ENCODE data around the gene SERPINB11.
"Not testable (repeated sequence)": the region's sequence is repeated elsewhere in the genome, so short reads cannot be mapped to it uniquely, and the experiment has no call there.

Gene SERPINB11

DNA sequence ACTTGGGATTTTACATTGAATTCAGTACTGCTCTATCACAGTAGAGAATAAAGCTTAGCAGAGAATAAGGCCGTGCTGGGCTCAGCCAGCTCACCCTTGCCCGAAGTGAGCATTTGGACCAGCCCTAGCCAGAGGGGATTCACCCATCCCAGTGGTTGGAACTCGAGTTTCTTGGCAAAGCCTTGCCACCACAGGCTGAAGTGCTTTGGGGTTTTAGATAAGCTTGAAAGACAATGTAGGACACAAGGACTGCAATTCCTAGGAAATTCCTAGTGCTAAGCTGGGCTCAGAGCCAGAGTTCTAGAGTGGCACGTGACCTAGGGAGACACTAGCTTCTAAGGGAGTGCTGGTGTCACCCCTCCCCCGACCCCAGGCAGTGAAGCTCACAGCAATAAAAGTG is 28.0 kb downstream of the SERPINB11 start:
- no peaks in the 10 kb centered on the region for H3K27me3 ChIP-seq (ENCODE audit: insufficient read depth, low read length)
- 96% methylated on average over 5 of the region's 5 CpGs for WGBS
- no peak overlapping the region for H3K4me3 ChIP-seq (ENCODE audit: low read length)
- no peaks in the 10 kb centered on the region for H3K4me1 ChIP-seq (ENCODE audit: insufficient read depth, low read length)
- no peaks in the 10 kb centered on the region for H3K9me3 ChIP-seq (ENCODE audit: insufficient read depth, low read depth, low read length)
- H3K36me3 ChIP-seq (ENCODE audit: insufficient read depth, low read length) = no peaks in the 10 kb centered on the region
- no peak overlapping the region for H3K27ac ChIP-seq (ENCODE audit: low read depth, low read length)
- no peak overlapping the region for H3K9ac ChIP-seq (ENCODE audit: low read depth, low read length)

- Histone ChIP-seq H3K9me3 (ENCODE audit: insufficient read depth, low read depth, low read length) (no peaks in the 10 kb centered on the region), H3K9ac (ENCODE audit: low read depth, low read length) (no peak overlapping the region), H3K36me3 (ENCODE audit: insufficient read depth, low read length) (no peaks in the 10 kb centered on the region), H3K27ac (ENCODE audit: low read depth, low read length) (no peak overlapping the region), H3K27me3 (ENCODE audit: insufficient read depth, low read length) (no peaks in the 10 kb centered on the region), H3K4me3 (ENCODE audit: low read length) (no peak overlapping the region), H3K4me1 (ENCODE audit: insufficient read depth, low read length) (no peaks in the 10 kb centered on the region)
- 93% methylated on average over 3 of the region's 3 CpGs for WGBS
These were observed 28.5 kb downstream of the SERPINB11 start for GRCh38 chr18:63731215-63731614.

- H3K4me3 ChIP-seq (ENCODE audit: low read length) = no peak overlapping the region
- H3K4me1 ChIP-seq (ENCODE audit: insufficient read depth, low read length) = no peaks in the 10 kb centered on the region
- no peaks in the 10 kb centered on the region for H3K27me3 ChIP-seq (ENCODE audit: insufficient read depth, low read length)
- H3K36me3 ChIP-seq (ENCODE audit: insufficient read depth, low read length) = no peaks in the 10 kb centered on the region
- no peak overlapping the region for H3K27ac ChIP-seq (ENCODE audit: low read depth, low read length)
- no peaks in the 10 kb centered on the region for H3K9me3 ChIP-seq (ENCODE audit: insufficient read depth, low read depth, low read length)
- H3K9ac ChIP-seq (ENCODE audit: low read depth, low read length) = no peak overlapping the region
These were observed 34.1 kb downstream of the SERPINB11 start for GRCh38 chr18:63736876-63737275.

GRCh38 chr18:63741769-63742168 is 39.0 kb downstream of the SERPINB11 start:
- Histone ChIP-seq H3K27ac (ENCODE audit: low read depth, low read length) (no peak overlapping the region), H3K36me3 (ENCODE audit: insufficient read depth, low read length) (no peaks in the 10 kb centered on the region), H3K4me3 (ENCODE audit: low read length) (no peak overlapping the region), H3K27me3 (ENCODE audit: insufficient read depth, low read length) (no peaks in the 10 kb centered on the region), H3K4me1 (ENCODE audit: insufficient read depth, low read length) (no peaks in the 10 kb centered on the region), H3K9me3 (ENCODE audit: insufficient read depth, low read depth, low read length) (no peaks in the 10 kb centered on the region), H3K9ac (ENCODE audit: low read depth, low read length) (no peak overlapping the region)
- 91% methylated on average over 2 of the region's 4 CpGs for WGBS

DNA sequence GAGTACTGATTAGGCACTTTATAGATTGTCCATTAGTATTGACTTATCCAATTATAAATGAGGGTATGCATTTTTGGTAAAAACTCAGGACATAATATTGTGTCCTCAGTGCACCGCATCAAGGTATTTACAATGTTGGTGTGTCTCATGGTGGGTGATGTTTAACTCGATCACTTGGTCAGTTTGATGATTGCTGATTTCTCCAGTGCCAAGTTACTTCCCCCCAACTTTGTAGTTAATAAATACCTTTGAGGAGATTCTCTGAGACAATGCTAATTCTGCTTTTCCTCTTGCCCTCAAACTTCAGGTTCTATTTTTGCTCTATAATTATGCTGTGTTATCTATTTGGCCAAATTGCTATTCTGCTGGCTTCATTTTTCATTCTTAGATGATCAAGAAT is 44.2 kb downstream of the SERPINB11 start:
- H3K4me1 ChIP-seq (ENCODE audit: insufficient read depth, low read length) = no peaks in the 10 kb centered on the region
- no peak overlapping the region for H3K9ac ChIP-seq (ENCODE audit: low read depth, low read length)
- no peak overlapping the region for H3K27ac ChIP-seq (ENCODE audit: low read depth, low read length)
- no peaks in the 10 kb centered on the region for H3K27me3 ChIP-seq (ENCODE audit: insufficient read depth, low read length)
- H3K36me3 ChIP-seq (ENCODE audit: insufficient read depth, low read length) = no peaks in the 10 kb centered on the region
- no peaks in the 10 kb centered on the region for H3K9me3 ChIP-seq (ENCODE audit: insufficient read depth, low read depth, low read length)
- no peak overlapping the region for H3K4me3 ChIP-seq (ENCODE audit: low read length)
- 100% methylated on average over 1 of the region's 2 CpGs for WGBS

DNA sequence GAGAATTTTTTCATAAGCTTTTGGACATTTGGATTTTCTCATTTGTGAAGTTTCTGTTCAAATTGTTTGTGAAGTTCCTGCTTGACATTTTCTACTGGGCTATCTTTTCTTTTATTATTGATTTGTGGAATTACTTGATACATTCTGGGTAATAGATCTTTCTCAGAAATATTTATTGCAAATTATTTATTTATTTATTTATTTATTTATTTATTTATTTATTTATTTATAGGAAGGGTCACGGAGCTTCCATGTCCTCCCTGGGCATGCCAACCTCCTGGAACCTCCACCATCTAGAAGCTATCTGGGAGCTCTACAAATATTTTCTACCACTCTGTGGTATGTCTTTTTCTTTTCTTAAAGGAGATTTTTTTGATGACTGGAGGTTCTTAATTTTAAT is 46.7 kb downstream of the SERPINB11 start:
- H3K27me3 ChIP-seq (ENCODE audit: insufficient read depth, low read length) = no peaks in the 10 kb centered on the region
- H3K9me3 ChIP-seq (ENCODE audit: insufficient read depth, low read depth, low read length) = no peaks in the 10 kb centered on the region
- no peaks in the 10 kb centered on the region for H3K4me1 ChIP-seq (ENCODE audit: insufficient read depth, low read length)
- no peak overlapping the region for H3K9ac ChIP-seq (ENCODE audit: low read depth, low read length)
- H3K27ac ChIP-seq (ENCODE audit: low read depth, low read length) = no peak overlapping the region
- no CpG with 5 or more reads among the region's 1 CpG for WGBS
- no peak overlapping the region for H3K4me3 ChIP-seq (ENCODE audit: low read length)
- no peaks in the 10 kb centered on the region for H3K36me3 ChIP-seq (ENCODE audit: insufficient read depth, low read length)

DNA sequence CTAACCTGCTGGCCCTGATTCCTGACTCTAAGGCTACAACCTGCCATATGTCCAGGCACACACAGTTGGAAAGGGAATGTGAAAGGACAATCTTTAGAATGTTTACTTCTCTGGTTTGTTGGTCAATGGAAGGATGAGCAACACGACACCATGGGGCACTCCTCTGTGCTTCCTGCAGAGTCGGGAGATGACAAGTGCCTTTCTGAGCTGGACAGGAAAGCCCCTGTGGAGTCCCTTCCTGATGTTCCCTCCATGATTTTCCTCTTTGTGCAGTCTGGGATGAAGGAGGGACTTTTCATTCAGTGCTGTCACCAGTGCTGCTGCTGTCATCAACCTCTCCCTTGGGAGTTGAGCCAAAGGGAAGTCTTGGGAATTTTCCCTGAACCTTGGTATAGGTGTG is 49.9 kb downstream of the SERPINB11 start:
- Histone ChIP-seq H3K4me1 (ENCODE audit: insufficient read depth, low read length) (no peaks in the 10 kb centered on the region), H3K4me3 (ENCODE audit: low read length) (no peak overlapping the region), H3K27ac (ENCODE audit: low read depth, low read length) (no peak overlapping the region), H3K36me3 (ENCODE audit: insufficient read depth, low read length) (no peaks in the 10 kb centered on the region), H3K9ac (ENCODE audit: low read depth, low read length) (no peak overlapping the region), H3K27me3 (ENCODE audit: insufficient read depth, low read length) (no peaks in the 10 kb centered on the region), H3K9me3 (ENCODE audit: insufficient read depth, low read depth, low read length) (no peaks in the 10 kb centered on the region)
- WGBS = 83% methylated on average over 2 of the region's 2 CpGs

DNA sequence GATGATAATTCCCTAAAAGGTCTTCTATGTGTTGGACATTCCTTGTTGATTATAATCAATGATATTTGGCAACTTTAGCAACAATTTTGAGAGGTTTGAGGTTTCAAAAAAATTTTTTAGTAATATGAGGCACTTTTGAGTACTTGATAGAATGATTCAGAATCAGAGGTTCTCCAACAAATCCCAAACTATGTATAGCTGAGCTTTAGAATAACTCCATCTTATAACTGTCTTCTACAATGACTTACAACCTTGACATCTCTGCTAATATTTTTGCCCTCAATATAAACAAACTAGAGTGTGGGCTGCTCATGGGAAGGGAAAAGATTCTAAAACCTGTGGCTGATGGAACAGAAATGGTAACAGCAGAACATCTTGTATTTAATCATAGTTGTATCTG is 50.9 kb downstream of the SERPINB11 start:
- Histone ChIP-seq H3K4me1 (ENCODE audit: insufficient read depth, low read length) (no peaks in the 10 kb centered on the region), H3K9ac (ENCODE audit: low read depth, low read length) (no peak overlapping the region), H3K4me3 (ENCODE audit: low read length) (no peak overlapping the region), H3K27me3 (ENCODE audit: insufficient read depth, low read length) (no peaks in the 10 kb centered on the region), H3K36me3 (ENCODE audit: insufficient read depth, low read length) (no peaks in the 10 kb centered on the region), H3K27ac (ENCODE audit: low read depth, low read length) (no peak overlapping the region), H3K9me3 (ENCODE audit: insufficient read depth, low read depth, low read length) (no peaks in the 10 kb centered on the region)

DNA sequence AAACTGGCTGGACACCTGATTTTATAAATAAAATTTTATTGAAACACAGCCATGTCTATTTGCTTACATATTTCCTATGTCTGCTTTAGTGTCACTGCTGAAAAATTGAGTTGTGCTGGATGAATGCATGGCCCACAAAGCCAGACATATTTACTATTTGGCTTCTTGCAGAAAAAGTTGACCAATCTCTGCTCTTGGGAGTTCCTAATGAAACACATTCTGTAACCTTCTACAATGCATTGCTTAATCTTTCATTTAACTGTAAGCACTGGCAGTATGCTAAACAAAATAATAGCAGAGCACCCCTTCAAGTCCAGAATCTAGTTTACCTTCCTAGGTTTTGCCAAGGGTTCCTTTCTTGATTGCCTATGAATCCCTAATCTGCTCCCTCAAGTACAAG is 54.8 kb downstream of the SERPINB11 start:
- no peak overlapping the region for H3K27ac ChIP-seq (ENCODE audit: low read depth, low read length)
- H3K9me3 ChIP-seq (ENCODE audit: insufficient read depth, low read depth, low read length) = peaks cover 16% of the 10 kb centered on the region
- H3K27me3 ChIP-seq (ENCODE audit: insufficient read depth, low read length) = no peaks in the 10 kb centered on the region
- H3K4me3 ChIP-seq (ENCODE audit: low read length) = no peak overlapping the region
- no peaks in the 10 kb centered on the region for H3K36me3 ChIP-seq (ENCODE audit: insufficient read depth, low read length)
- no peaks in the 10 kb centered on the region for H3K4me1 ChIP-seq (ENCODE audit: insufficient read depth, low read length)
- no peak overlapping the region for H3K9ac ChIP-seq (ENCODE audit: low read depth, low read length)

GRCh38 chr18:63758615-63759240 is 56.0 kb downstream of the SERPINB11 start:
- Histone ChIP-seq H3K9ac (ENCODE audit: low read depth, low read length) (no peak overlapping the region), H3K9me3 (ENCODE audit: insufficient read depth, low read depth, low read length) (peaks cover 16% of the 10 kb centered on the region), H3K27me3 (ENCODE audit: insufficient read depth, low read length) (no peaks in the 10 kb centered on the region), H3K27ac (ENCODE audit: low read depth, low read length) (no peak overlapping the region), H3K4me1 (ENCODE audit: insufficient read depth, low read length) (no peaks in the 10 kb centered on the region), H3K4me3 (ENCODE audit: low read length) (no peak overlapping the region), H3K36me3 (ENCODE audit: insufficient read depth, low read length) (no peaks in the 10 kb centered on the region)
- WGBS = 93% methylated on average over 3 of the region's 3 CpGs

DNA sequence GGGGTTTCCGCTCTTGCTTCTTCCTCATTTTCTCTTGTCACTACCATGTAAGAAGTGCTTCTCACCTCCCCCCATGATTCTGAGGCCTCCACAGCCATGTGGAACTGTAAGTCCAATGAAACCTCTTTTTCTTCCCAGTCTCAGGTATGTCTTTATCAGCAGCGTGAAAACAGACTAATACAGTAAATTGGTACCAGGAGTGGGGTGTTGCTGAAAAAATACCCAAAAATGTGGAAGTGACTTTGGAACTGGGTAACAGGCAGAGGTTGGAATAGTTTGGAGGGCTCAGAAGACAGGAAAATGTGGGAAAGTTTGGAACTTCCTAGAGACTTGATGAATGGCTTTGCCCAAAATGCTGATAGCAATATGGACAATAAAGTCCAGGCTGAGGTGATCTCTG is 57.0 kb downstream of the SERPINB11 start:
- not testable (repeated sequence) for H3K9ac ChIP-seq (ENCODE audit: low read depth, low read length); H3K4me3 ChIP-seq (ENCODE audit: low read length); H3K36me3 ChIP-seq (ENCODE audit: insufficient read depth, low read length); H3K27me3 ChIP-seq (ENCODE audit: insufficient read depth, low read length); H3K27ac ChIP-seq (ENCODE audit: low read depth, low read length); H3K4me1 ChIP-seq (ENCODE audit: insufficient read depth, low read length)
- 99% methylated on average over 2 of the region's 2 CpGs for WGBS
- H3K9me3 ChIP-seq (ENCODE audit: insufficient read depth, low read depth, low read length) = peaks cover 16% of the 10 kb centered on the region

GRCh38 chr18:63762518-63762917 is 59.8 kb downstream of the SERPINB11 start:
- no peaks in the 10 kb centered on the region for H3K4me1 ChIP-seq (ENCODE audit: insufficient read depth, low read length)
- 82% methylated on average over 1 of the region's 1 CpG for WGBS
- H3K27me3 ChIP-seq (ENCODE audit: insufficient read depth, low read length) = no peaks in the 10 kb centered on the region
- peaks cover 16% of the 10 kb centered on the region for H3K9me3 ChIP-seq (ENCODE audit: insufficient read depth, low read depth, low read length)
- H3K4me3 ChIP-seq (ENCODE audit: low read length) = no peak overlapping the region
- no peak overlapping the region for H3K27ac ChIP-seq (ENCODE audit: low read depth, low read length)
- no peak overlapping the region for H3K9ac ChIP-seq (ENCODE audit: low read depth, low read length)
- no peaks in the 10 kb centered on the region for H3K36me3 ChIP-seq (ENCODE audit: insufficient read depth, low read length)

Measured in HUES64 (cell line).